GM23338 (cell line): ENCODE results near the gene ABCC3.

ENCODE experiments used
- CREB1 ChIP-seq: fragments of 250-450 bp; sonication (Bioruptor Pico); IDR thresholded peaks from 2 replicates; pipeline ENCODE4 v1.5.0; 2020; ENCODE audit warnings: low read depth, mild to moderate bottlenecking, moderate library complexity
- ETS1 ChIP-seq: IDR thresholded peaks from 2 replicates; pipeline ENCODE4 v1.6.1; 2016; ENCODE audit warnings: antibody characterized with exemption
- EZH2 ChIP-seq: fragments of 200-600 bp; sonication (generic); IDR thresholded peaks from one replicate; pipeline ENCODE4 v1.8.0; 2017; ENCODE audit warnings: antibody characterized with exemption, mild to moderate bottlenecking, low read depth; ENCODE audit not compliant: unreplicated experiment
- EZH2phosphoT487 ChIP-seq: fragments of 200-600 bp; sonication (generic); IDR thresholded peaks from one replicate; pipeline ENCODE4 v1.8.1; 2018; ENCODE audit warnings: antibody characterized with exemption; ENCODE audit not compliant: unreplicated experiment
- JUNB ChIP-seq: IDR thresholded peaks from one replicate; pipeline ENCODE4 v1.6.1; 2016; ENCODE audit warnings: antibody characterized with exemption; ENCODE audit not compliant: unreplicated experiment
- NANOG ChIP-seq: IDR thresholded peaks from 2 replicates; pipeline ENCODE4 v1.6.1; 2016; ENCODE audit warnings: antibody characterized with exemption, borderline replicate concordance
- POLR2AphosphoS5 ChIP-seq: IDR thresholded peaks from 2 replicates; pipeline ENCODE4 v1.6.1; 2016; ENCODE audit warnings: antibody characterized with exemption, low read depth
- REST ChIP-seq: IDR thresholded peaks from one replicate; pipeline ENCODE4 v1.6.1; 2018; ENCODE audit warnings: antibody characterized with exemption; ENCODE audit not compliant: unreplicated experiment
- STAT1 ChIP-seq: IDR thresholded peaks from one replicate; pipeline ENCODE4 v1.6.1; 2016; ENCODE audit warnings: antibody characterized with exemption; ENCODE audit not compliant: unreplicated experiment
- ZNF331 ChIP-seq: fragments of 250-450 bp; sonication (Bioruptor Pico); IDR thresholded peaks from 2 replicates; pipeline ENCODE4 v1.5.0; 2020; ENCODE audit warnings: low read depth, mild to moderate bottlenecking, moderate library complexity
- ZNF462 ChIP-seq: fragments of 250-450 bp; sonication (Bioruptor Pico); IDR thresholded peaks from 2 replicates; pipeline ENCODE4 v1.5.0; 2020; ENCODE audit warnings: mild to moderate bottlenecking, moderate library complexity
- TF ChIP-seq, protein P1 (sequence below), 2 experiments: fragments of 200-600 bp in 1 of 2; sonication (generic) in 1 of 2; conservative IDR thresholded peaks; 2 replicates each; pipeline versions ENCODE4 v1.5.1 to v1.6.1; 2016 to 2017; ENCODE audit warnings: antibody characterized with exemption in 2 of 2, low read depth in 2 of 2, mild to moderate bottlenecking in 2 of 2, moderate library complexity in 1 of 2

GRCh38 chr17:50634224-50634914 is at the start of gene ABCC3:
- TF ChIP-seq, protein P1, sequence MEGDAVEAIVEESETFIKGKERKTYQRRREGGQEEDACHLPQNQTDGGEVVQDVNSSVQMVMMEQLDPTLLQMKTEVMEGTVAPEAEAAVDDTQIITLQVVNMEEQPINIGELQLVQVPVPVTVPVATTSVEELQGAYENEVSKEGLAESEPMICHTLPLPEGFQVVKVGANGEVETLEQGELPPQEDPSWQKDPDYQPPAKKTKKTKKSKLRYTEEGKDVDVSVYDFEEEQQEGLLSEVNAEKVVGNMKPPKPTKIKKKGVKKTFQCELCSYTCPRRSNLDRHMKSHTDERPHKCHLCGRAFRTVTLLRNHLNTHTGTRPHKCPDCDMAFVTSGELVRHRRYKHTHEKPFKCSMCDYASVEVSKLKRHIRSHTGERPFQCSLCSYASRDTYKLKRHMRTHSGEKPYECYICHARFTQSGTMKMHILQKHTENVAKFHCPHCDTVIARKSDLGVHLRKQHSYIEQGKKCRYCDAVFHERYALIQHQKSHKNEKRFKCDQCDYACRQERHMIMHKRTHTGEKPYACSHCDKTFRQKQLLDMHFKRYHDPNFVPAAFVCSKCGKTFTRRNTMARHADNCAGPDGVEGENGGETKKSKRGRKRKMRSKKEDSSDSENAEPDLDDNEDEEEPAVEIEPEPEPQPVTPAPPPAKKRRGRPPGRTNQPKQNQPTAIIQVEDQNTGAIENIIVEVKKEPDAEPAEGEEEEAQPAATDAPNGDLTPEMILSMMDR (conservative IDR thresholded peaks at IDR 0.05; ENCODE audit: low read depth in 2 of 2) = no peak
- TF ChIP-seq EZH2phosphoT487 (no peak), REST (no peak), POLR2AphosphoS5 (no peak), EZH2 (no peak), CREB1 (CRISPR knock-in tag) (no peak), ETS1 (no peak), STAT1 (no peak), ZNF462 (CRISPR knock-in tag) (no peak), ZNF331 (no peak), JUNB (no peak), NANOG (no peak)
